ENCODE measurements around the gene BCAS3.

GRCh38 chr17:60798576-60798975 lies 120.9 kb downstream of the BCAS3 start:
- no peak for TF ChIP-seq GATA2 (IDR thresholded peaks at IDR 0.05; ENCODE audit: low read depth, low read length)
- TF ChIP-seq GATA3 (IDR thresholded peaks at IDR 0.05; ENCODE audit: low read depth, low read length) = no peak

All from SH-SY5Y (cell line).